MG63 (cell line): Measurements from ENCODE around the gene RPL36A. TPM values are rescaled to one million over a fixed set of nuclear protein-coding genes. Genes with fewer than 3 reads are reported as not detected.

Source experiments
- DNase-seq: peaks from one replicate; pipeline ENCODE4 v3.0.0-alpha.2; 2020
- H3K27me3 ChIP-seq: fragments of 250-450 bp; sonication (Bioruptor Pico); 2 replicates; pipeline ENCODE4 v1.5.1; 2020; ENCODE audit warnings: mild to moderate bottlenecking, moderate library complexity
- H3K36me3 ChIP-seq: fragments of 250-450 bp; sonication (Bioruptor Pico); 2 replicates; pipeline ENCODE4 v1.5.1; 2020; ENCODE audit warnings: mild to moderate bottlenecking, moderate library complexity
- H3K4me3 ChIP-seq: fragments of 250-450 bp; sonication (Bioruptor Pico); 2 replicates; pipeline ENCODE4 v1.5.1; 2020; ENCODE audit warnings: mild to moderate bottlenecking, moderate library complexity
- H3K9me3 ChIP-seq: fragments of 250-450 bp; sonication (Bioruptor Pico); 2 replicates; pipeline ENCODE4 v1.5.1; 2020; ENCODE audit warnings: mild to moderate bottlenecking, moderate library complexity
- total RNA-seq: library from RNA; depleted of rRNA; stranded (reverse); fragments of >200 nt; shearing (Covaris generic); gene quantifications from 2 replicates; pipeline ENCODE4 v1.2.3, GENCODE V29; 2014; ENCODE audit warnings: low replicate concordance; rRNA removed

Gene RPL36A
- 879 and 3,439 TPM in 2 replicates for total RNA-seq

GRCh38 chrX:101390664-101391525, at the start of gene RPL36A:
Gene RPL36A (plus strand): TSS chrX:101391011. CDS start chrX:101391044, 33 bp downstream.
- no peaks in the 10 kb centered on the region for H3K27me3 ChIP-seq
- DNase-seq: peak; percentile 85
- no peaks in the 10 kb centered on the region for H3K9me3 ChIP-seq
- peaks cover 37% of the 10 kb centered on the region for H3K36me3 ChIP-seq
- peak within 1 kb of the TSS; percentile 74 for H3K4me3 ChIP-seq

- no peaks in the 10 kb centered on the region for H3K27me3 ChIP-seq
- no peak for DNase-seq
- no peaks in the 10 kb centered on the region for H3K9me3 ChIP-seq
- H3K4me3 ChIP-seq: peak overlapping the region; percentile 92
- peaks cover 18% of the 10 kb centered on the region for H3K36me3 ChIP-seq
Observed at GRCh38 chrX:101347859-101348451, 42.9 kb upstream of the RPL36A start.

GRCh38 chrX:101348452-101349192, 42.2 kb upstream of the RPL36A start, which contains the start of gene TIMM8A:
Gene TIMM8A (minus strand): TSS chrX:101348742. CDS start chrX:101348664, 78 bp downstream.
- peak; percentile 82 for DNase-seq
- Histone ChIP-seq H3K4me3 (peak within 1 kb of the TSS; percentile 92), H3K9me3 (no peaks in the 10 kb centered on the region), H3K36me3 (peaks cover 18% of the 10 kb centered on the region), H3K27me3 (no peaks in the 10 kb centered on the region)

GRCh38 chrX:101349193-101349562, 41.6 kb upstream of the RPL36A start:
- DNase-seq: no peak
- peak overlapping the region; percentile 92 for H3K4me3 ChIP-seq
- H3K27me3 ChIP-seq: no peaks in the 10 kb centered on the region
- no peaks in the 10 kb centered on the region for H3K9me3 ChIP-seq
- peaks cover 18% of the 10 kb centered on the region for H3K36me3 ChIP-seq

- Histone ChIP-seq H3K36me3 (no peaks in the 10 kb centered on the region), H3K27me3 (no peaks in the 10 kb centered on the region)
- no peak for DNase-seq
Observed at GRCh38 chrX:101357166-101357795, 33.5 kb upstream of the RPL36A start.

GRCh38 chrX:101359966-101360365, 30.8 kb upstream of the RPL36A start:
- no peaks in the 10 kb centered on the region for H3K36me3 ChIP-seq
- DNase-seq: no peak
- no peaks in the 10 kb centered on the region for H3K9me3 ChIP-seq
- no peaks in the 10 kb centered on the region for H3K27me3 ChIP-seq
- H3K4me3 ChIP-seq: no peak overlapping the region

More at GRCh38 chrX:101357166-101357795, 33.5 kb upstream of the RPL36A start:
- no peaks in the 10 kb centered on the region for H3K9me3 ChIP-seq
- H3K4me3 ChIP-seq: no peak overlapping the region

GRCh38 chrX:101360390-101360789, 30.4 kb upstream of the RPL36A start:
- DNase-seq: no peak
- no peaks in the 10 kb centered on the region for H3K27me3 ChIP-seq
- H3K4me3 ChIP-seq: no peak overlapping the region

GRCh38 chrX:101362116-101362515, 28.7 kb upstream of the RPL36A start:
- no peaks in the 10 kb centered on the region for H3K36me3 ChIP-seq
- H3K27me3 ChIP-seq: no peaks in the 10 kb centered on the region
- DNase-seq: no peak
- H3K9me3 ChIP-seq: no peaks in the 10 kb centered on the region
- no peak overlapping the region for H3K4me3 ChIP-seq

More at GRCh38 chrX:101360390-101360789, 30.4 kb upstream of the RPL36A start:
- no peaks in the 10 kb centered on the region for H3K9me3 ChIP-seq
- H3K36me3 ChIP-seq: no peaks in the 10 kb centered on the region

- H3K27me3 ChIP-seq: no peaks in the 10 kb centered on the region
- H3K36me3 ChIP-seq: no peaks in the 10 kb centered on the region
- no peaks in the 10 kb centered on the region for H3K9me3 ChIP-seq
- no peak overlapping the region for H3K4me3 ChIP-seq
- no peak for DNase-seq
Observed at GRCh38 chrX:101362757-101363156, 28.1 kb upstream of the RPL36A start.

GRCh38 chrX:101365301-101365795, 25.5 kb upstream of the RPL36A start:
- H3K27me3 ChIP-seq: no peaks in the 10 kb centered on the region
- no peak for DNase-seq
- H3K36me3 ChIP-seq: no peaks in the 10 kb centered on the region
- no peaks in the 10 kb centered on the region for H3K9me3 ChIP-seq
- no peak overlapping the region for H3K4me3 ChIP-seq

GRCh38 chrX:101368800-101369199, 22.0 kb upstream of the RPL36A start:
- DNase-seq: no peak
- no peaks in the 10 kb centered on the region for H3K36me3 ChIP-seq
- H3K4me3 ChIP-seq: no peak overlapping the region
- no peaks in the 10 kb centered on the region for H3K9me3 ChIP-seq
- H3K27me3 ChIP-seq: no peaks in the 10 kb centered on the region

GRCh38 chrX:101369687-101370086, 21.1 kb upstream of the RPL36A start:
- H3K27me3 ChIP-seq: no peaks in the 10 kb centered on the region
- no peak overlapping the region for H3K4me3 ChIP-seq
- H3K36me3 ChIP-seq: no peaks in the 10 kb centered on the region
- no peaks in the 10 kb centered on the region for H3K9me3 ChIP-seq
- no peak for DNase-seq

- no peaks in the 10 kb centered on the region for H3K36me3 ChIP-seq
- DNase-seq: no peak
- no peaks in the 10 kb centered on the region for H3K27me3 ChIP-seq
- H3K9me3 ChIP-seq: no peaks in the 10 kb centered on the region
- no peak overlapping the region for H3K4me3 ChIP-seq
Observed at GRCh38 chrX:101370888-101371504, 19.8 kb upstream of the RPL36A start.

GRCh38 chrX:101377547-101377946, 13.3 kb upstream of the RPL36A start:
- Histone ChIP-seq H3K36me3 (no peaks in the 10 kb centered on the region), H3K9me3 (no peaks in the 10 kb centered on the region), H3K27me3 (no peaks in the 10 kb centered on the region), H3K4me3 (no peak overlapping the region)
- no peak for DNase-seq

- Histone ChIP-seq H3K4me3 (no peak overlapping the region), H3K36me3 (no peaks in the 10 kb centered on the region), H3K9me3 (no peaks in the 10 kb centered on the region), H3K27me3 (no peaks in the 10 kb centered on the region)
- DNase-seq: no peak
Observed at GRCh38 chrX:101383679-101384205, 7.1 kb upstream of the RPL36A start.
